ENCODE results near the gene MT1H. TPM values are rescaled to one million over a fixed set of nuclear protein-coding genes. Genes with fewer than 3 reads are reported as not detected.

The MT1H gene
- total and polyA plus RNA-seq, 9 of the 15 experiments (the other 6 are each of a cell fraction or from before 2014, with no cell fraction given) = 0.13 to 0.37 TPM; not detected in 7

DNA sequence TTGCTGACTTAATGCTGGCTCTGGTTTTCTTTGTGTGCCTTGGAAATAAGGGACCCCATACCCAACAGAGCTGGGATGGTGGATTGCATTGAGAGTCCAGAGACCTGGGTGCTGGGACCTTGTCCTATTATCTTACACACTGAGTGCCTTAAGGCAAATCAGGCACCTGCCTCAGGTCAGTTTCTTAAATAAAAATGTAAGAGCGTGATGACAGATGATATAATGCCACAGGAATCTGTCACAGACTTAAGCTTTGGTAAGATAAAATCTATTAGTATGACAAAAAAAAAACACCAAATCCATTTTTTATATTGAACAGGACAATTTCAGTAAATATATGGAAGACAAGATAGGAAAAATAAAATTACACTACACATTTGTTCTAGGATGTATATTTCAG is 29.5 kb upstream of the MT1H start (continued):
- TF ChIP-seq ZNF507 (tag; conservative IDR thresholded peaks at IDR 0.05) (no peak), RAD51 (IDR thresholded peaks at IDR 0.05; ENCODE audit: borderline replicate concordance, low read depth) (no peak), SRSF9 (IDR thresholded peaks at IDR 0.05; ENCODE audit: borderline replicate concordance, low read depth, low read length) (no peak), MIER1 (IDR thresholded peaks at IDR 0.05; ENCODE audit: low read depth) (no peak)
- TF ChIP-seq, protein P1, sequence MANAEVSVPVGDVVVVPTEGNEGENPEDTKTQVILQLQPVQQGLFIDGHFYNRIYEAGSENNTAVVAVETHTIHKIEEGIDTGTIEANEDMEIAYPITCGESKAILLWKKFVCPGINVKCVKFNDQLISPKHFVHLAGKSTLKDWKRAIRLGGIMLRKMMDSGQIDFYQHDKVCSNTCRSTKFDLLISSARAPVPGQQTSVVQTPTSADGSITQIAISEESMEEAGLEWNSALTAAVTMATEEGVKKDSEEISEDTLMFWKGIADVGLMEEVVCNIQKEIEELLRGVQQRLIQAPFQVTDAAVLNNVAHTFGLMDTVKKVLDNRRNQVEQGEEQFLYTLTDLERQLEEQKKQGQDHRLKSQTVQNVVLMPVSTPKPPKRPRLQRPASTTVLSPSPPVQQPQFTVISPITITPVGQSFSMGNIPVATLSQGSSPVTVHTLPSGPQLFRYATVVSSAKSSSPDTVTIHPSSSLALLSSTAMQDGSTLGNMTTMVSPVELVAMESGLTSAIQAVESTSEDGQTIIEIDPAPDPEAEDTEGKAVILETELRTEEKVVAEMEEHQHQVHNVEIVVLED (CRISPR knock-in tag; IDR thresholded peaks at IDR 0.05) = no peak

DNA sequence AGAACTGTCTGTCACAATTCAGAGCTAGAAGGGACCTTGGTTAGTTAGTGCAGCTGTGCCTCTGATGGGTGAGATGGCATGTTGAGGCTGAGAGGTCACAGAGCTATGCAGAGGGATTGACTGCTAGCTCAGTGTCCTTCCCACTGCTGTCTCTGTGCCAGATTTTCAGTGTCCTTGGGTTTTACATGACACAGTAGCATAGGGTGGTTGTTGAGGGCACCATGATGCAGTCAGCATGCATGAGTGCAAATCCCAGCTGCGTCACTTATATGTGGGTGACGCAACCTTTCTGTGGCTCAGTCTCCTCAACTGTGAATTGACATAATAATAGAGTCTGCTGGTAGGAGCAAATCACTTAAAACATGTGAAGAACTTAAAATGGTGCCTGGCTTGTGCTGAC is 28.4 kb upstream of the MT1H start:
- DNase-seq (ENCODE audit: extremely low read depth in 1 of 4, low spot score in 3 of 4) (no peak), FAIRE-seq (no peak), ATAC-seq (no peak)
- no TSS peak for BruUV-seq (replicated peaks)
- Histone ChIP-seq H3K27ac (ENCODE audit: extremely low read depth, low read depth, low read length) (no peak overlapping the region), H3K79me2 (ENCODE audit: control insufficient read depth, insufficient read depth, low read length) (no peaks in the 10 kb centered on the region), H3K4me3 (no peak overlapping the region), H3K4me2 (ENCODE audit: insufficient read depth, low read length) (no peak overlapping the region), H3K4me1 (replicated peaks in 1 of 2; ENCODE audit: control insufficient read depth in 2 of 2, insufficient read depth in 2 of 2, low read length in 2 of 2) (peaks cover 3 to 16% of the 10 kb centered on the region in 2 experiments; a peak in 3 of 5 replicates), H3K27me3 (ENCODE audit: control insufficient read depth in 2 of 2, insufficient read depth in 2 of 2, low read length in 2 of 2) (peaks cover 28 to 64% of the 10 kb centered on the region in 2 experiments), H3K36me3 (ENCODE audit: control insufficient read depth, insufficient read depth, low read length) (no peaks in the 10 kb centered on the region), H2AFZ (ENCODE audit: low read depth, low read length) (no peak overlapping the region), H3K9me3 (replicated peaks; ENCODE audit: control insufficient read depth, insufficient read depth, low read depth, low read length) (no peaks in the 10 kb centered on the region), H4K20me1 (replicated peaks; ENCODE audit: control insufficient read depth, insufficient read depth, low read length) (0 out of 2 replicates have a peak, but pooled peaks cover 4% of the 10 kb centered on the region), H3K9me1 (ENCODE audit: control insufficient read depth, insufficient read depth, low read length) (no peaks in the 10 kb centered on the region), H3K9ac (ENCODE audit: insufficient read depth in 1 of 2, low read depth in 2 of 2, low read length in 2 of 2) (no peak overlapping the region)
- intact Hi-C loops (cut with micrococcal nuclease) (no loop called here), in situ Hi-C loops (cut with MboI) (no loop called here)
- ChIA-PET POLR2A (no interaction called here), CTCF (ENCODE audit: low intra/inter-chr PET ratio) (no interaction called here)
- 15% methylated on average over 2 of the region's 2 CpGs for WGBS (ENCODE audit: insufficient coverage, low coverage, missing lambda C conversion rate)
- no peak for TF ChIP-seq NRF1 (conservative IDR thresholded peaks at IDR 0.05 in 1 of 2, IDR thresholded peaks at IDR 0.05 in 1 of 2)
- no peak for TF ChIP-seq ZFP30 (CRISPR knock-in tag; IDR thresholded peaks at IDR 0.05; ENCODE audit: borderline replicate concordance)
- no peak for TF ChIP-seq CEBPG (CRISPR knock-in tag; IDR thresholded peaks at IDR 0.05)
- TF ChIP-seq CEBPG (tag; conservative IDR thresholded peaks at IDR 0.05 in 1 of 2, IDR thresholded peaks at IDR 0.05 in 1 of 2) = peak in 1 of 2 experiments; percentile 35; a peak in 1 of 4 replicates
- no peak for TF ChIP-seq RFX1 (IDR thresholded peaks at IDR 0.05)
- TF ChIP-seq CEBPB (tag; IDR thresholded peaks at IDR 0.05) = peak; percentile 35; the same call in 1 of the 2 replicates
- TF ChIP-seq ATF3 (IDR thresholded peaks at IDR 0.05) = peak; percentile 48
- TF ChIP-seq ATF3 (CRISPR knock-in tag; conservative IDR thresholded peaks at IDR 0.05) = no peak
- TF ChIP-seq, protein P2, sequence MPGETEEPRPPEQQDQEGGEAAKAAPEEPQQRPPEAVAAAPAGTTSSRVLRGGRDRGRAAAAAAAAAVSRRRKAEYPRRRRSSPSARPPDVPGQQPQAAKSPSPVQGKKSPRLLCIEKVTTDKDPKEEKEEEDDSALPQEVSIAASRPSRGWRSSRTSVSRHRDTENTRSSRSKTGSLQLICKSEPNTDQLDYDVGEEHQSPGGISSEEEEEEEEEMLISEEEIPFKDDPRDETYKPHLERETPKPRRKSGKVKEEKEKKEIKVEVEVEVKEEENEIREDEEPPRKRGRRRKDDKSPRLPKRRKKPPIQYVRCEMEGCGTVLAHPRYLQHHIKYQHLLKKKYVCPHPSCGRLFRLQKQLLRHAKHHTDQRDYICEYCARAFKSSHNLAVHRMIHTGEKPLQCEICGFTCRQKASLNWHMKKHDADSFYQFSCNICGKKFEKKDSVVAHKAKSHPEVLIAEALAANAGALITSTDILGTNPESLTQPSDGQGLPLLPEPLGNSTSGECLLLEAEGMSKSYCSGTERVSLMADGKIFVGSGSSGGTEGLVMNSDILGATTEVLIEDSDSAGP (CRISPR knock-in tag; IDR thresholded peaks at IDR 0.05) = no peak

Measured in K562 (cell line).